NCI-H187 (cell line): ENCODE measurements around the gene NCEH1.
A peak's percentile ranks its signal among the peaks of the same experiment; 100 is the strongest.
"Not testable (repeated sequence)": the region's sequence is repeated elsewhere in the genome, so short reads cannot be mapped to it uniquely, and the experiment has no call there.

ENCODE experiments used
- DNase-seq, 2 experiments: peaks; one replicate each; lab custom pipeline; 2025; lab: John Stamatoyannopoulos, UW

Gene NCEH1

DNA sequence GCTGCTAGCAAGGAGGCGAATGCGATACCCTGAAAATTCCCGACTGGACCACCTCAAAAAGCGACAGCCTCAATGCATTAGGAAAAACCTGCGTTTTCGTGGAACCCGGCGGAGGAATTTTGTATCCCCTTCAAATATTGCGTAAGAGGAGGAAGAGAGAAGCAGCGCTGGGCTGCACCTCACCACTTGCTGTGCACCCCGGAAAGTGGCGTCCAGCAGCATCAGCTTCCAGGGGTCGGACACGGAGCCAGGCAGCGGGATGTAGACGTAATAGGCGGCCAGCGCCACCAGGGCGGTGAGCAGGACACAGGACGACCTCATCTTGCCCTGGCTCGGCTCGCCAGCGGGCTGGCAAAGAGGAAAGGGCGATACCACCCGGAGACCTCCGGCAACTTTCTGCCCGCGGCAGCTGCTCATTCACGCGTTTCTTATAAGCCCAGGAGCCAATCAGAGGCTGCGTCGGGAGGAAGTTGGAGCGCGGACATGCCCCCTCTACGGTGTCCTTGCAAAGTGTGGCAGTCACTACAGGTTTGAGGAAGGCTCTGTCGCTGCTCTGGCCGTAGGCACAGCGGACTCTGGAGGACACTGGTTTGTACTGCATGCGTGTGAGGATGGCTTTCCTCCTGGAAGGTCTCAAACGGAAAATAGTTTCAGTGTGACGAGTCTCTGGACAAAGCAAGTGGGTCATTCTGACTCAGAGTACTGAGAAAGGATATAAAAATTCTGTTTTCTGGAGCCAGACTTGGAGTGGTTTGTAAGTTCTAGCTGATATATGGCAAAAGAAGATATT is at the start of gene NCEH1:
NCEH1 (minus strand) TSS at position 404 of the 790 bp plus-strand sequence; CDS start at position 321, 83 bp downstream.
- peak; percentile 63 to 74 for DNase-seq

DNA sequence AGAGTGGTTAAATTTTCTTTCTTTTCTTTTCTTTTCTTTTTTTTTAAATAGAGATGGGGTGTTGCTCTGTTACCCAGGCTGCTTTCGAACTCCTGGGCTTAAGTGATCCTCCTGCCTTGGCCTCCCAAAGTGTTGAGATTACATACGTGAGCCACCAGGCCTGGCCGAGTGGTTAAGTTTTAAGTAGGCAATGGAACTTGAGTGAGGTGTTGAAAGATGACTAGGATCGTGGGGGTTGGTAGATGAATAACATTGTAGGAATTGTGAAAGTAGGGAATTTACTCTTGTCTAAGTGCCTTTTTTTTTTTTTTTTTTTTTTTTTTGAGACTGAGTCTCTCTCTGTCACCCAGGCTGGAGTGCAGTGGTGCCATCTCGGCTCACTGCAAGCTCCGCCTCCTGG is 49.5 kb upstream of the NCEH1 start:
- not testable (repeated sequence) for DNase-seq

DNA sequence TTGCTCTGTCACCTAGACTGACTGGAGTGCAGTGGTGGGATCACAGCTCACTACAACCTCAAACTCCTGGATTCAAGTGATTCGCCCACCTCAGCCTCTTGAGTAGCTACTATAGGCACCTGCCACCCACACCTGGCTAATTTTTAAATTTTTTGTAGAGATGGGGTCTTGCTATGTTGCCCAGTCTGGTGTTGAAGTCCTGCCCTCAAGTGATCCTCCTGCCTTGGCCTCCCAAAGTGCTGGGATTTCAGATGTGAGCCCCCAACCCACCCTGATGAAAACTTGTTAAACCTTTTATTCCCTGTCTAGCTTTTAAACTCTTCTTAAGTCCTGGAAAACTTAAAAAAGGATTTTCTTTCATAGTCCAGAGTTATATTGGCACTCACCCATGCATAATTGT is 42.3 kb upstream of the NCEH1 start:
- DNase-seq = no peak

GRCh38 chr3:172752651-172753050 is 41.8 kb upstream of the NCEH1 start:
- no peak for DNase-seq

DNA sequence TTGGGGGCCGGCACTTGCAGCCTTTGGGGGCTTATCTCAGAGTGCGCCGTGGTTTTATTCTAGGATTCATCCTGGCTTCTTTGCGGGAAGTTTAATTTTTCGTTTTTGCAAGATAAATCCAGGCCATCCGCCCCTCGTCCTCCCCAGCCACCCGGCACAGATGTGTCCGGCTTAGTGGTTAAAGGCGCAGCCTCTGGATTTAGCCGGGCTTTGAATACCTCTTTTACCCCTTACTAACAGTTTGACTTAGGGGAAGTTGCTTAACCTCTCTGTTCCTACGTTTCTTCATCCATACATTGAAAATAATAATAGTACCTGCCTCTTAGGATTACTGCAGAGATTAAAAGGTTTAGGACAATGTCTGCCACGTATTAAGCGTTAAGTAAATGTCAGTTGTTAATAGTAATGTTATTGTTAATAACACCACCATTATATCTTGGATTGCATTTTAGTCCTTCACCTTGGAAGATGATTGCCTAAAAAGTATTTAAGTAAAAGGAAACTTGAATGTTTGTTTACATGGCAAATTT is 40.4 kb upstream of the NCEH1 start:
- no peak for DNase-seq

DNA sequence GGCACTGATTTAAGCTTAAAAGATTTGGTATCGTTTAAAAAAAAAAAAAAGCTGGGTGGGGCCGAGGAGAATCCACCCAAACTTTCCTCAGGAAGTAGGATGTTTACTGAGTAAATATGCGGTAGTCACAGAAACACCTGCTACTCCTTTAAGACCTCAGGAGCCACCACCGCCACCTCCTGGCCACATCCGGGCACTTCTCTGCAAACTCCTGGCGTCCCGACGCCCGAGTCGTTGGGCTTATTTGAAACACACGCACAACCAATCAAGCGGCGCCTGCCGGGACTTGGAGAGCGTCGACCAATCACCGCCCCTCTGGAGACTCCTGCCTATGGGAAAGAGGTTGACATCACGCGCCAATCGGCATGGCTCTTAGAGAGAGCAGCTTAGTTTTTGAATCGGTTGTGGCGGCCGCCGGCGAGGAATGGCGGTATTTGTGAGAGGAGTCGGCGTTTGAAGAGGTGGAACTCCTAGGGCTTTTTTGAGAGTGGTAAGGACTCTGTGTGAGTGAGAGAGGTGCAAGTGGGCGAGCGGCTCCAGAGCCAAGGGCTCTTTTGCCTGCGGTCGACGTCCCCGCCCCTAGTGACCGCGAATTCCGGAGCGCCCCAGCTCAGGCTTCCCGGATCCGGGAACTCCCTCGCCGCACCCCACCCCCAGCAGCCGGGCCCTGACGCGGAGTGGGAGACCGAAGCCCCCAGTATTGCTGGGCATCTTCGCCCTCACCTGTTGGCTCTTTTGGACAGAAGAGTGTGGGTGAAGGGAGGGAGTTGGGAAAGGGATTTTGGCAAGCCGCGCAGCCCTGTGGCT is 39.7 kb upstream of the NCEH1 start, which contains the start of gene ECT2:
ECT2 (plus strand) TSS at position 359 of the 807 bp plus-strand sequence. CDS start 3,805 bp downstream, outside the sequence.
- peak; percentile 92 to 94 for DNase-seq

DNA sequence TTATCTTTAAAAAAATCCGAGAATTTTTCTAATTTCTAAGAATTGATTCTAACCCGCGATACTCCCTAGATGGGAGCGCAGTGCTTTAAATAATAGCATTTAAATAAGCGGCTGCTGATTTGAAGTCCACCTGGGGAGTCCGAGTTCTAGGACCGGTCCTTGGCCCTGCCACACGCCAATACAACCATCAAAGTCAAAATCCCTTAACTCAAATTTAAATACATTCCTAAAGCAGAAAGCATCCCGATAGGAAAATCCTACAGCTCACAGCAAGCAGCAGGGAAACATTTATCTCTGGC is 39.2 kb upstream of the NCEH1 start:
- DNase-seq = no peak

GRCh38 chr3:172749230-172749965 is 38.5 kb upstream of the NCEH1 start:
- no peak for DNase-seq

GRCh38 chr3:172746475-172746874 is 35.6 kb upstream of the NCEH1 start:
- no peak for DNase-seq

DNA sequence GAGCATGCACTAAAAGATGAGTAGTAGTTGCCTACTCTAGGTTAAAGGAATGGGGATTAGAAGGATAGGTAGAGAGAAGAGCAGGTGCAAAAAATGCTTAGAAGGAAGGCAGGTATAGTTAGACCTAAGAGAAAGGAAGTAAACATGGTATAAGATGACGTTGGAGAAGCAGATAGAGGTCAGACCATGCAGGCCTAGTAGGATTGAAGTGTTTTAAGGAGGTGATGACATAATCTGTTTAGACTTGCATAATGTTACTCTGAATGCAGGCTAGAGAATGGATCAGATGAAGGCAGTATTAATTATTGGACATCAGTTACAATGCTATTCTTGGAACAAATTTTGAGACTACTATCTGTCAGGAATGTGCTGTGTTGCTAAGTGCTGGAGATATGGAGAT is 28.6 kb upstream of the NCEH1 start:
- no peak for DNase-seq

DNA sequence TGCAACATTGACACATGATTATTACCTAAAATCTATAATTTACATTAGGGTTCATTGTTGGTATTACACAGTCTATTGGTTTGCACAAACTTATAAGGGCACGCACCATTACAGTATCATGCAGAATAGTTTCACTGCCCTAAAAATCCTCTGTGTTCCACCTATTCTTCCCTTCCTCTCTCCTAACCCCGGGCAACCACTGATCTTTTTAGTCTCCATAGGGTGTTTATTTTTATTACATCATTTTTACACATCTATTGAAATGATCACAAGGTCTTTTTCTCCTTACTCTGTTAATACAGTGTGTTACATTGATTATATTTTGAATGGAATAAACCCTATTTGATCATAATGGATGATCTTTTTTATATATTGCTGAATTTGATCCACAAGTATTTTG is 24.1 kb upstream of the NCEH1 start:
- DNase-seq = no peak

- no peak for DNase-seq
These were observed 15.5 kb upstream of the NCEH1 start for GRCh38 chr3:172726380-172726779.

GRCh38 chr3:172722536-172723040 is 11.7 kb upstream of the NCEH1 start:
- not testable (repeated sequence) for DNase-seq

DNA sequence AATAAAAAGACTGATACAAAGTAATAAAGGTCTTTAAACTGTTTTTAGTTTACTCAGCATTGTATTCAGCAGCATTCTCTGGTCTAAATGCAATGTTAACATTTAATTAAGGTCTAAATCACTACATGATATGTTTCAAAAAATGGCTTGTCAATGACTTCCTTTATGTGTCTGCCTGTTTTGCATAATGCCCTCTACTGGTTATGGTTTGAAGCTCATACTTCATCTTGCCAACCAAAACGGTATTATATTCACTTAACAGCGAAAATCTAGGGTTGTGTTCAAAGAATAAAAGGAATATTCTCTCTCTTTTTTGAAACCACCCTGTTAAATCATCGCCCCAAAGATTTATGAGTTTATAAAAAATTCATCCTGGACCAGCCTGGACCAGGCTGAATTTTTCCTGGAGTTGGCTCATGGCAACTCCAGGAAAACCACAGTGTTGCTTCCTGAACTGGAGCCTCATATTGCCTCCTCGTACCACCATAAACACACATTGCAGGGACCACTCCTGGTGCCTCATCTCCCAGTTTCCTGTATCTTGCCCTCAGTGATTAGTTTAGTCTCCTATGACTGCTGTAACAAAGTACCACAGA is 6.7 kb upstream of the NCEH1 start:
- no peak for DNase-seq

DNA sequence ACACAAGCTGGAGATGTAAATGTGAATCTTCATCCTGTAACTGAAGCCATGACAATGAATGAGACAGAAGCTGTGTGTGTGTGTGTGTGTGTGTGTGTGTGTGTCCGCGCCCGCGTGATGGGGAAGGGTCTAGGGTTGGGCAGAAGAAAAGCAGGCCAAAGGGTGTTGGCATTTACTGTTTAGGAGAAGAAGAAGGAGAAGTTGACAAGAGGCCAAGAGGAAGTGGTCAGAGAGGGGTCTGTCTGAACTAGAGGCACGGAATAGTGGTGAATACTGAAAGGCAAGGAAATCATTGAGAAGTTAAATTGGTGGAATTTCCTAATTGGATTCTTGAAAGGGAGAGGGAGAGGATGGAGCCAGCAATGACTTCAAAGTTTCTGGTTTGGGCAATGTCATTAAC is 5.6 kb upstream of the NCEH1 start:
- DNase-seq = no peak

DNA sequence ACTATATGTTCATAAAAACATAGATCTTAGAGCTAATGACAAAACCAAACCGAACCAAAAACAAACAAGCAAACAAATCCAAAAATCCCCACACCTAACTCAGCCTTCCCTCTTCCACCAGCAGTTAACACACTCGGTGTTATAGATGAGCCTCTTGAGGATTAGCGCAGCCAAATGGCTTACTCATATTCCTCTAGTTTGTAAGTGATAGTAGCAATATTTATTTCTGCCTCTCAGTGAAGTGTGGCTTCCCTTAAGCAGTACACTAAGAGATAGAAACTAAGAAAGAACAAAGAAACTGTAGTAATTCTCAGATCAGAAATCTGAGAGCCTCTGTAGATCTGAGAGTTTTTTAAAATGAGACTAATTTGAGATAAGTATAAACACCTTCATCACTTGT is 2.4 kb upstream of the NCEH1 start:
- no peak for DNase-seq

GRCh38 chr3:172711454-172711795 is 558 bp upstream of the NCEH1 start:
- DNase-seq = no peak

GRCh38 chr3:172709774-172710663 is 848 bp downstream of the NCEH1 start:
- peak; percentile 27 to 64 for DNase-seq

DNA sequence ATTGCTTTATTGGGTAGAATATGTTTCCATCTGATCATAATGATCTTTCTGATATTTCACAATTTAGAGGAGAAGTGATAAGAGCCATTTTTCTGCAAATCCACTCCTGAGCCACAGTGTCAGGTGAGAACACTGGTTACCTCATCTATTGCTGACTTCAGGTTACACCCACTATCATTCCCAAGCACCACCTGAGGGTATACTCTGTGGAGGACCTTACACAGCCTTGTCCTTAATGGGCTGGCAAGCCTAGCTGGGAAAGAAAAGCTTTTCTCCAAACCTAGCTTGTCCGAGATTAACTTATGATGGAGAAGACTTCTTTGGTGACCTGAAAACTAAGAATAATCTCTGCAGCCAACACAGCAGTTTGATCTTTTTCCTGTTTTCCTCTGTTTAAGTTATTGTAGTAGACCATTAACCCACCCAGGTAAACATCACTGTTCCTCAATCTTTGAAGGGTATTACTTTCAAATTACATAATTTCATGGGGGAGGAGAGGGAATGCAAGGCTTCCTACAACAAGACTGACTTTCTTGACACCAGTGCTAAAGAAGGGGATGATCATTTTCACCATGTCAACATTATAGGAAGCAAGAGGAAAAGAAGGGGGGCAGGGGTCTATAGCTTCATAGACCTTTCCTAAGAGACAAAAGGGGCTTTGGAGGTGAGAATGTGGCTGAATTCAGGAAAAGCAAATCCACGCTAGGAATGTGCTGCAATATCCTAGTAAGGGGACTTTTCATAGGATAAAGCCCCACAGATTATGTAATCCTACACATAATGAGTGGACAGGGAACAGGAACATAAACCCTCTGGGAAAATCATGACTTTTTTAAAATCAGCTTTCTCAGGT is 1.7 kb downstream of the NCEH1 start:
- no peak for DNase-seq

- DNase-seq = no peak
These were observed 2.9 kb downstream of the NCEH1 start for GRCh38 chr3:172707967-172708366.
